HEK293T (cell line): ENCODE data around the gene MYH16.

Experiments
- CTBP1 ChIP-seq: fragments of 450-650 bp; IDR thresholded peaks from 2 replicates; pipeline ENCODE4 v1.6.1; 2016; ENCODE audit warnings: borderline replicate concordance
- FOXK2 ChIP-seq: fragments of 450-650 bp; IDR thresholded peaks from 2 replicates; pipeline ENCODE4 v1.6.1; 2016; ENCODE audit warnings: mild to moderate bottlenecking
- SP1 ChIP-seq: fragments of 450-650 bp; IDR thresholded peaks from 2 replicates; pipeline ENCODE4 v1.6.1; 2017

- no peak for TF ChIP-seq CTBP1
- no peak for TF ChIP-seq FOXK2
- TF ChIP-seq SP1: no peak
These were observed 36.5 kb downstream of the MYH16 start for GRCh38 chr7:99309111-99309510.
